Pons (tissue), 1 donor: ENCODE data around the gene LRRC70.
"Not testable (repeated sequence)": the region's sequence is repeated elsewhere in the genome, so short reads cannot be mapped to it uniquely, and the experiment has no call there.

Source experiments
- DNase-seq: peaks from one replicate; pipeline ENCODE4 v3.0.0-alpha.2; 2016; ENCODE audit warnings: low spot score

The LRRC70 gene, protein sequence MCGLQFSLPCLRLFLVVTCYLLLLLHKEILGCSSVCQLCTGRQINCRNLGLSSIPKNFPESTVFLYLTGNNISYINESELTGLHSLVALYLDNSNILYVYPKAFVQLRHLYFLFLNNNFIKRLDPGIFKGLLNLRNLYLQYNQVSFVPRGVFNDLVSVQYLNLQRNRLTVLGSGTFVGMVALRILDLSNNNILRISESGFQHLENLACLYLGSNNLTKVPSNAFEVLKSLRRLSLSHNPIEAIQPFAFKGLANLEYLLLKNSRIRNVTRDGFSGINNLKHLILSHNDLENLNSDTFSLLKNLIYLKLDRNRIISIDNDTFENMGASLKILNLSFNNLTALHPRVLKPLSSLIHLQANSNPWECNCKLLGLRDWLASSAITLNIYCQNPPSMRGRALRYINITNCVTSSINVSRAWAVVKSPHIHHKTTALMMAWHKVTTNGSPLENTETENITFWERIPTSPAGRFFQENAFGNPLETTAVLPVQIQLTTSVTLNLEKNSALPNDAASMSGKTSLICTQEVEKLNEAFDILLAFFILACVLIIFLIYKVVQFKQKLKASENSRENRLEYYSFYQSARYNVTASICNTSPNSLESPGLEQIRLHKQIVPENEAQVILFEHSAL

GRCh38 chr5:62578540-62578939, at the start of gene LRRC70:
Gene LRRC70, plus strand, starts transcription at chr5:62578819. Its CDS starts 620 bp downstream, at chr5:62579439.
- peak; percentile 39 for DNase-seq

GRCh38 chr5:62533597-62533996, 45.0 kb upstream of the LRRC70 start:
- no peak for DNase-seq

DNA sequence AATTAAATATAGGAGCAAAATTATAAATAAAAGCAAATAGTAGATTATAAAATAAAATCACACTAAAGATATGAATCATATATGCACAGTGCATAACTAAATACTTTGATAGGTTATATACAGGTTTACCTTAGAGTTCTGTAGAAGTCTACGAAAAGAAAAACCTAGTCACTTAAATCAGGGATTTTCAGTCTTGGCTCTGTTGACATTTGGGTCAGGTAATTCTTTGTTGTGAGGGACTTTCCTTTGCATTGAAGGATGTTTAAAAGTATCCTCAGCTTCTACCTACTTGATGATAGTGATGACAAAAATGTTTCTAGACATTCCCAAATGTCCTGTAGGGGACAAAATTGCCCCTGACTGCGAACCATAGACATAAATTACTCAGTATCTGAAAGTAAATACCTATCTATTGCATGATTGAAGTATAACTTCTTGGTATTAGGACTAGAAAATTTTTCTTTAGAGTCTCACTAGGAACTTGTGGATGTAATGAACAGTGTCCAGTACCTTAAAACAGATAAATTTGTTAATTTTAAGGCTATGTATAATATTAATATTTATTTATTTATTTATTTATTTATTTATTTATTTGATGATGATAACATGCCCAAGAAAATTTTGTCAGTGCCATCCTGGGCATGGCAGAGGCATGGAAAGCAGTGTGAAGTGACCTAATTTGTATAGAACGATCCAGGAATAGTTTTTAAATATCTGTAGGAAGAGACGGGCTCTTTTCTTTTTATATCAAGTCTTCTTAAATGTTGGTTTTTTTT, 44.0 kb upstream of the LRRC70 start:
- no peak for DNase-seq

DNA sequence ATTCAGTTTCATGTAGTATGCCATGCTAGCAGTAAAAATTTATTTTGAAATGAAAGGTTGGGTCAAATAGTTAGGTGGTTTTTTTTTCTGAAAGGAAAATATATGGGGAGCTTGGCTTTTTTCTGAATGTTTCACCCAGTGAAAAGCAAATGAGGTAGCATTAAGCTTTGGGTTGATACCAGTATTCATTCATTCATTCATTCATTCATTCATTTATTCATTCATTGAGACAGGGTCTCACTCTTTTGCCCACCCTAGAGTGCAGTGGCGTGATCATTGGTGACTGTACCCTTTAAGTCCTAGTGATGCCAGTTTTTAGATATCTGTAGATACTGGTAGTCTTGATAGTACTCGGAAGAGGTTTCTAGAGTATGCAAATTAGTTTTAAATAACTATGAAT, 42.4 kb upstream of the LRRC70 start:
- no peak for DNase-seq

DNA sequence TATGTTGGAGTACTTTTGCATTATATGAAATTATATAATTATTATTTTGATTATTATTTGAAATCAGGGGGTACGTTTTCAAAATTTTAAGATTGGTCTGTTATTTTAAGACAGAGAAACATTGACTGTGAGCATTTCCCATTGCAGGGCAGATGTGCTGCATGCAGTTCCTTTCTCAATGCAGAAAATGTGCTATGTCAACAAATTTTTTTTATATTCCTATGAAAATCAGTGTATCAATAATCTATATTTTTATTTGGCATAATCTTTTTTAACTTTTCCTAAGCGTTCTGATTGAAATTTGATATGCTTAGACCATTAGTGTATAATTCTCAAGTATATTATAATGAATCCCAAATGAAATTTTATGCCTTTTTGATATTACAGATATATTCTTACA, 41.8 kb upstream of the LRRC70 start:
- no peak for DNase-seq

DNA sequence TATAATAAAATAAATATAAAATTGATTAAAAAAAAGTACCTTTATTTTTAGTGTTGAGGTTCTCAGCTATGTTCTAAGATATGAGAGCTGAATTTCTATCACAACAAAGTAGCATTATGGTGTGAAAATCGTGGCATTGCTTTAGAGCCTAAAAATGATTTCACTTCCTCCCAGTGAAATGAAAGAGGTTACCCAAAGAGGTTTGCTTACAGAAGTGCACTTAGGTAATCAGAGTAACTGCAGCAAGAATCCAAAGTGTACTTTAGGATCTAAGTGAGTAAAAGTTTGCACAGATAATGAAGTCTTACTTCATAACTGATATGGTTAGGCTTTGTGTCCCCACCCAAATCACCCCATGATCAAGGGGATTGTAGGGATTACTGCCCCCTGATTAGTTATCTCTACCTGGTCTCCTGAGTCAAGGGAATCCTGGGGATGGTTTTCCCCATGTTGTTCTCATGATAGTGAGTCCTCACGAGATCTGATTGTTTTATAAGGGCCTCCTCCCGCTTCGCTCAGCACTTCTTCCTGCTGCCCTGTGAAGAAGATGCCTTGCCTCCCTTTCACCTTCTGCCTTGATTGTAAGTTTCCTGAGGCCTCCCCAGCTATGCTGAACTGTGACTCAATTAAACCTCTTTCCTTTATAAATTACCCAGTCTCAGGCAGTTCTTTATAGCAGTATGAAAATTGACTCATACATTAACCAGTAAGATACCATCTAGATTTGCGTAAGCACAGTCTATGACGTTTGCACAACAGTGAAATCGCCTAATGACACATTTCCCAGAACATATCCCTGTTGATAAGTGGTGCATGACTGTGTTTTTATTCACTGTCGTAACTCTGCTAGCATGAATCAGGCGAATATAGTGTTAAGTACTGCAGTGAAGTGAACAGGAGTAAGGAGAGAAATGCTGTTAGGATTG, 40.3 kb upstream of the LRRC70 start:
- no peak for DNase-seq

DNA sequence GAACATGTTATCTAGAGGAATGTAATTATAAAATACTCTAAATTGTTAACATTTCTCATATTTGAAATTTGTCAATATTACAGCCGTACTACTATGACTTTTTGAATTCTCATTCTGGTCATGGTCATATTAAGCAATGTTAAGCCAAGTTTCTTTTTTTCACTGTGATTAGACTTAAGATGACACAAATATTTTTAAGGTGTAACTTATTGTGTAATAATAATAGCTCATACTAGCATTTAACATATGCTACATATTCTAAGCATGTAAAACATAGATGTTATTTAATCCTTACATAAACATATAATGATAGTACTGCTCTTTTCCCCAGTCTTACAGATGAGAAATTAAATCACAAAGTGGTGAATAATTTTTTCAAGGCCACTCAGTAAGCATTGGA, 35.9 kb upstream of the LRRC70 start:
- no peak for DNase-seq

GRCh38 chr5:62547945-62548630, 30.5 kb upstream of the LRRC70 start:
- peak; percentile 37 for DNase-seq

DNA sequence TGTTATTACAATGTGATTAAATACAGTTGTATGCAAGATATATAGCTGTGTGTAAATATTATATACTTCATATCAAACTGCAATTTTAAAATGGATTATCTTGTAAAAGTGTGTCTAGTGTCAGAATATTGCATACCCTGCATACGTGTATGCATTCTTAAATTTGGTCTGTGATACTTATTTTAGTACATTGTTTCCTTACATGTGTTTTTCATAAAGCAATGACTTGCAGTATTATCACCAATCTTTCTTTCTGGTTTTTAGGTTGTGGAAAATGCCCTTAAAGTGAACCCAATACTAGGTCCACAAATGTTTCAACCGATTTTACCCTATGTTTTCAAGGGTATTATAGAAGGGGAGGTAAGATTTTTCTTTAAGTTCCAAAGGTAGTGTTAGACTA, 28.5 kb upstream of the LRRC70 start:
- no peak for DNase-seq

- DNase-seq, result no peak
Measured at GRCh38 chr5:62555930-62556329, 22.7 kb upstream of the LRRC70 start.

DNA sequence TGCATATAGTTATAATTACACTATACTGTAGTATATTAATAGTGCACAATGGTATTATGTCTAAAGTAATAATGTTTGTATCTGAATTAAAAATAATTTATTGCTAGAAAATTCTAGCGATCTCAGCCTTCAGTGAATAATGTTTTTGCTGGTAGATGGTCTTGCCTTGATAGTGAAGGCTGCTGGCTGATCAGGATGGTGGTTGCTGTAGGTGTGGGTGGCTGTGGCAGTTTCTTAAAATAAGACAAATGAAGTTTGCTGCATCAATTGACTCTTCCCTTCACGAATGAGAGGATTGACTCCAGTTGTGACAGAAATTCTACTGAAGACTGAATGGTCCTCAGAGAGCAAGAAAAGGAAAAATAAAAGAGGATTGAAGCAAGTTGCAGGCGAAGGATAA, 19.7 kb upstream of the LRRC70 start:
- DNase-seq, result no peak

- no peak for DNase-seq
Measured at GRCh38 chr5:62560786-62561185, 17.8 kb upstream of the LRRC70 start.

- no peak for DNase-seq
Measured at GRCh38 chr5:62561896-62562295, 16.7 kb upstream of the LRRC70 start.

DNA sequence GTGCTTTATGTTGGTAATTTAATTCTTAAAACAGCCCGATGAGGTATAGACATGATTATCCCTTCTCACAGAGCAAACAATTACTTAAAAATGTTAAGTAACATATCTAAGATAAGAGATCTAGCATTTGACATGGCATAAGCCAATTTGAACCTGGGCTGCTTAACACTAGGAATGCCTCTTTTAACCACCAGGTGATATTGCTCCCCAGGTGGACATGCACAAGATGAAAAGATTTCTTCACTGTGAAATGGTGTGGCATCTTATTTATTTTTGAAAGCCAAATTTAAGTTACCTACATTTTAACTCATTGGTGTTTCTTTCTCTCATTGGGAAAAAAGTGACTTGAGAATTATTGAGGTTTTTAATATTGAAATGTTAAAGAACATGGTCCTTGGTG, 15.8 kb upstream of the LRRC70 start:
- DNase-seq, result no peak

- no peak for DNase-seq
Measured at GRCh38 chr5:62564101-62564500, 14.5 kb upstream of the LRRC70 start.

- not testable (repeated sequence) for DNase-seq
Measured at GRCh38 chr5:62565740-62566139, 12.9 kb upstream of the LRRC70 start.

DNA sequence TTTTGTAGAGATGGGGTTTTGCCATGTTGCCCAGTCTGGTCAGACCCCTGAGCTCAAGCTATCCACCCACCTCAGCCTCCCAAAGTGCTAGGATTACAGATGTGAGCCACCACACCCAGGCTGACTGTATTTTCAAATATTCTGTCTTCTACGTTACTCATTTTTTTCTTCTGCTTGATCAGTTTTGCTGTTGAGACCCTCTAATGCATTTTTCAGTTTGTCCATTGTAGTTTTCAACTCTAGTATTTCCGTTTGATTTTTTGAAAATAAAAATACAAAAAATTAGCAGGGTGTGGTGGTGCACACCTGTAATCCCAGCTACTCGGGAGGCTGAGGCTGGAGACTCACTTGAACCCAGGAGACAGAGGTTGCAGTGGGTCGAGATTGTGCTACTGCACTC, 10.5 kb upstream of the LRRC70 start:
- no peak for DNase-seq

DNA sequence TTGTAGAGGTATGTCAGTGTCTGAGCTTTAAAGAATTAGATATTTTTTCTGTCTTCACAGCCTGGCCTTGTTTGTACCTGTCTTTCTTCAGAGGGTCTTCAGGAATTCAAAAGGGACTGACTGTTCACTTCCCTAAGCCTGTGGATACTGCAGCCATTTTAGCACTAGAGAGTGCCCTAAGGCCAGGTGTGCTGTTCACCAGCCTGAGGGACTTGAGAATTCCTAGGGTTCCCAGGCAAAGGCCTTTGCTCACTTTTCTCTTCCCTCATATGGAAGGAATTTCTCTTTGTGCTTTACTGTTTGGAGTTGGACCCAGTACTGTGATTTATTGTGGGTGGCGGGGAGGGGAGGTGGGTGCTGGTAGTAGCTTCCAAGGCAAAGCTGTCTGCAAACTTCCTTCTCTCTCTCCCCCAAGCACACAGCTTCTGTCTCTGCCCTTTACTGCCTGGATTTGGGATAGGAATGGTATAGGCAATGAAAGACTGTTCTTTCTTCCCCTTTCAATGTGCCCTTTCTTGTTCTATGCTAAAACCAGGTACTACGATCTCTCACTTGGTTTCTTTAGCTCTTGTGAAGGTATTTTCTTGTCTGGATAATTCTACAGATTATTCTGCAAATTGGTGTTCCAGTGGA, 9.7 kb upstream of the LRRC70 start:
- DNase-seq, result no peak

DNA sequence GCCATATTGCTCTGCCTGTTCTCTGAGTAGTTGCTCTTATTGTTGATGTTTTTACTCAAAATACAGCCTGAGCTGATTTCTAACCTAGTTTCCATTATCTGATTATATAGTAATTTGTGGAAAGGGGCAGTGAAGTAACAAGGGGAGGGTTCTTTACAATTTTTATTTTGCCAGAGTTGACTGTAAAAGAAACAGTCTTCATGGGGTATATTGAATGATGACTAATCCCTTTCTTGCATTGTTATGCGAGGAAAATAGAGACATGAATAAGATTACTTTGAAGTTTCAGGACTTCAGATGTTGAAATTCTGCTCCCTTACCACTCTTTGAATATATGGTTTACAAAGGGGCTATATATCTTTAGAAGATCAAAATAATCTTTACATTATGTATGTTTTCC, 9.1 kb upstream of the LRRC70 start:
- DNase-seq, result no peak

DNA sequence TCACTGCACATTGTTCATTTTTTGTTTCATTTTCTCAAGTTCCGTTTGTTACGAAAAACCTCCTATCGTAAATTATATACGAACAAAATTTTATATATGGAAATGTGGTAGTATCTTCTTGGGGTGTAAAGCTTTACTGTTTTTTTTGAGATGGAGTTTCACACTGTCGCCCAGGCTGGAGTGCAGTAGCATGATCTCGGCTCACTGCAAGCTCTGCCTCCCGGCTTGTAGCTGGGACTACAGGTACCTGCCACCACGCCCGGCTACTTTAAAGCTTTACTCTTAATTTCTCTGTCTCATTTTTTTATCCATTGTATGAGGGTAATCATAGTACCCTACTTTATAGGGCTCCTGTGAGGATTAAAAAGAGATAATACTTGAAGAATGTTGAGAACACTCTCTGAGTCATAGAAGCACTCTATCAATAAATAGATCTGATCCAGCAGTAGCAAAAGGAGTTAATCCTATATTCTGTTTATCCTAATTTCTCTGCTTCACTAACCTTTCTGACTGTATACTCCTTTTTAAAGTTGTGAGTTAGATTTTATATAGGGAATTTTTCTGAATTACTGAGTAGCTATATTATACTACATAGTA, 5.6 kb upstream of the LRRC70 start:
- no peak for DNase-seq
